Measurements from ENCODE around the gene MAST4. TPM values are rescaled to one million over a fixed set of nuclear protein-coding genes. Genes with fewer than 3 reads are reported as not detected.

MAST4 gene
- polyA plus RNA-seq, 2 donors, result 18.3 to 22.2 TPM

GRCh38 chr5:66701244-66701643 lies 105.1 kb downstream of the MAST4 start:
- H3K9me3 ChIP-seq (ENCODE audit: control insufficient read depth in 2 of 2, insufficient read depth in 1 of 2, low read depth in 1 of 2, low read length in 1 of 2), result no peaks in the 10 kb centered on the region
- no peaks in the 10 kb centered on the region for H3K36me3 ChIP-seq (ENCODE audit: control insufficient read depth in 2 of 2, insufficient read depth in 2 of 2, low read length in 1 of 2)
- no peaks in the 10 kb centered on the region for H3K27me3 ChIP-seq (ENCODE audit: control insufficient read depth in 1 of 2, insufficient read depth in 2 of 2, low read length in 2 of 2)
- H3K27ac ChIP-seq (ENCODE audit: low read depth in 2 of 2, low read length in 1 of 2), result no peak overlapping the region
- H3K4me3 ChIP-seq (ENCODE audit: low read depth in 1 of 2, low read length in 2 of 2), result no peak overlapping the region
- no peaks in the 10 kb centered on the region for H3K4me1 ChIP-seq (ENCODE audit: control insufficient read depth in 2 of 2, insufficient read depth in 2 of 2, low read length in 1 of 2)
- WGBS, 2 donors, result 74 to 81% methylated on average over 1 of the region's 1 CpG

DNA sequence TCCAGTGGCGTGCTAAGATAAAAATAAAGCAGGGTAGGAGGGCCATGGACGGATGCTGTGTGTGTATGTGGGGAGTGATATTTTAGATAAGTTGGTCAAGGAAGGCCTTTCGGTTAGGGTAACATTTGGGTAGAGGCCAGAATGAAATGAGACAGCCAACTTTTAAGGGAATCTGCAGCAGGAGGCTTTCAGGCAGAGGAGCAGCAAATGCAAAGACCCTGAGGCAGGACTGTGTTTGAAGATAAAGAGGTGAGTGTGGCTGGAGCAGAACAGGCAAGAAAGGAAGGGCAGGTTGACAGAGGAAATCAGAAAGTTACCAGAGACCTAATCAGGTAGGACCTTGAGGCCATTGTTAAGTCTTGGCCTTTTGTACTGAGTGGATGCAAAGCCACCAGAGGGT lies 106.2 kb downstream of the MAST4 start:
- no peaks in the 10 kb centered on the region for H3K9me3 ChIP-seq (ENCODE audit: control insufficient read depth in 2 of 2, insufficient read depth in 1 of 2, low read depth in 1 of 2, low read length in 1 of 2)
- H3K4me3 ChIP-seq (ENCODE audit: low read depth in 1 of 2, low read length in 2 of 2), result no peak overlapping the region
- H3K27me3 ChIP-seq (ENCODE audit: control insufficient read depth in 1 of 2, insufficient read depth in 2 of 2, low read length in 2 of 2), result no peaks in the 10 kb centered on the region
- WGBS, 2 donors, result 83 to 91% methylated on average over 3 of the region's 3 CpGs
- H3K36me3 ChIP-seq (ENCODE audit: control insufficient read depth in 2 of 2, insufficient read depth in 2 of 2, low read length in 1 of 2), result no peaks in the 10 kb centered on the region
- no peak overlapping the region for H3K27ac ChIP-seq (ENCODE audit: low read depth in 2 of 2, low read length in 1 of 2)
- no peaks in the 10 kb centered on the region for H3K4me1 ChIP-seq (ENCODE audit: control insufficient read depth in 2 of 2, insufficient read depth in 2 of 2, low read length in 1 of 2)

DNA sequence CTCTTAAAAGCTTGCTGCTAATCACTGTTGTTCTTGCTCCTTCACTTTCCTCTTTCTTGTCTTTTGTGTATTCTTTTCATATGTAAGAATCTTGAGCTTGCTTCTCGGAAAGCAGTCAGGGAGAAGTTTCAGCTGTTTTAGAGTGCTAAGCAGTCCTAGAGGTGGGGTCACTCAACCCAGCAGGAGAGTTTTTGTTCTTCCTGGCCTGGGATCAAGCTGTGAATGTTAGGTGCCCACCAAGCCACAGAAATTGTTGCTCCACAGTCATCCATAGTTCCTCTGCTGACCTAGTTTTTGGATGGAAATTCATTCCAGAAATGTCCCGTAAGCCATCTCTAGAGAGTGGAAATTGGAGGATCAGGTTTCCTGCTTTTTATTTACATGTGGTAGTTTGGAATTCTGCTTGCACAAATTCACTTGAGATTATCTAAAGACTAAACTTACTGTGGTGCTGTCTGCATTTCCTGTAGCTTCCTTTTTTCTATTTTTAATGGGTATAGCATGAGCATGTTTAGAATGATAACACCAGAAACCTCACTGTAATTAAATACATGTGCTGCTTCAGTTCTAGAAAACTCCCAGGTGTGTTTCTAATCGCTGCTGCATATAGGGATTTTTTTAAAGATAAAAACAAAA lies 108.7 kb downstream of the MAST4 start:
- no peak overlapping the region for H3K4me3 ChIP-seq (ENCODE audit: low read depth in 1 of 2, low read length in 2 of 2)
- H3K27ac ChIP-seq (ENCODE audit: low read depth in 2 of 2, low read length in 1 of 2), result no peak overlapping the region
- H3K36me3 ChIP-seq (ENCODE audit: control insufficient read depth in 2 of 2, insufficient read depth in 2 of 2, low read length in 1 of 2), result no peaks in the 10 kb centered on the region
- WGBS, 2 donors, result 31 to 54% methylated on average over 3 of the region's 3 CpGs
- H3K4me1 ChIP-seq (ENCODE audit: control insufficient read depth in 2 of 2, insufficient read depth in 2 of 2, low read length in 1 of 2), result no peaks in the 10 kb centered on the region
- H3K27me3 ChIP-seq (ENCODE audit: control insufficient read depth in 1 of 2, insufficient read depth in 2 of 2, low read length in 2 of 2), result no peaks in the 10 kb centered on the region
- no peaks in the 10 kb centered on the region for H3K9me3 ChIP-seq (ENCODE audit: control insufficient read depth in 2 of 2, insufficient read depth in 1 of 2, low read depth in 1 of 2, low read length in 1 of 2)

DNA sequence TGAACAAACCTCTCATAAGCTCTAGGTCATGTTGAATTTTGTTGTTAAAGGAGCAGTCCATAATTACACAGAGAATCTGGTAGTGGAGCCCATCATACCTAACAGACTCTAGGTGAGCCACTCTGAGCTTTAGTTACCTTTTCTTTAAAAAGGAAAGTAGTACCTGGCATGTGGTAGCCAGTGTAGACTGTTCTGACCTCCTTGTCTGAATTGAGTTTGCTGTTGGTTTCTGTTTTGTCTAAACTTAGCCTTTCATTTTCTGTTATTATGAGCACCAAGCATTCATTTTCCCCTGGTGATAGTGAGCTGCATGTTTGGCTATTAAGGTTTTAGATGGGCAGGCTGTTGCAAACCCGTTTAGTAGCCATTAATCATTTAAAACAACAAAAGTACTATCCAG lies 112.2 kb downstream of the MAST4 start:
- WGBS, 2 donors, result 26 to 27% methylated on average over 1 of the region's 1 CpG
- no peak overlapping the region for H3K4me3 ChIP-seq (ENCODE audit: low read depth in 1 of 2, low read length in 2 of 2)
- no peak overlapping the region for H3K27ac ChIP-seq (ENCODE audit: low read depth in 2 of 2, low read length in 1 of 2)
- H3K4me1 ChIP-seq (ENCODE audit: control insufficient read depth in 2 of 2, insufficient read depth in 2 of 2, low read length in 1 of 2), result no peaks in the 10 kb centered on the region
- no peaks in the 10 kb centered on the region for H3K27me3 ChIP-seq (ENCODE audit: control insufficient read depth in 1 of 2, insufficient read depth in 2 of 2, low read length in 2 of 2)
- H3K9me3 ChIP-seq (ENCODE audit: control insufficient read depth in 2 of 2, insufficient read depth in 1 of 2, low read depth in 1 of 2, low read length in 1 of 2), result no peaks in the 10 kb centered on the region
- no peaks in the 10 kb centered on the region for H3K36me3 ChIP-seq (ENCODE audit: control insufficient read depth in 2 of 2, insufficient read depth in 2 of 2, low read length in 1 of 2)

- Histone ChIP-seq H3K4me3 (ENCODE audit: low read depth in 1 of 2, low read length in 2 of 2) (no peak overlapping the region), H3K36me3 (ENCODE audit: control insufficient read depth in 2 of 2, insufficient read depth in 2 of 2, low read length in 1 of 2) (no peaks in the 10 kb centered on the region), H3K9me3 (ENCODE audit: control insufficient read depth in 2 of 2, insufficient read depth in 1 of 2, low read depth in 1 of 2, low read length in 1 of 2) (no peaks in the 10 kb centered on the region), H3K27ac (ENCODE audit: low read depth in 2 of 2, low read length in 1 of 2) (no peak overlapping the region), H3K4me1 (ENCODE audit: control insufficient read depth in 2 of 2, insufficient read depth in 2 of 2, low read length in 1 of 2) (no peaks in the 10 kb centered on the region), H3K27me3 (ENCODE audit: control insufficient read depth in 1 of 2, insufficient read depth in 2 of 2, low read length in 2 of 2) (no peaks in the 10 kb centered on the region)
- 46 to 70% methylated on average over 5 of the region's 5 CpGs for WGBS, 2 donors
These were observed 114.4 kb downstream of the MAST4 start for GRCh38 chr5:66710557-66711088.

DNA sequence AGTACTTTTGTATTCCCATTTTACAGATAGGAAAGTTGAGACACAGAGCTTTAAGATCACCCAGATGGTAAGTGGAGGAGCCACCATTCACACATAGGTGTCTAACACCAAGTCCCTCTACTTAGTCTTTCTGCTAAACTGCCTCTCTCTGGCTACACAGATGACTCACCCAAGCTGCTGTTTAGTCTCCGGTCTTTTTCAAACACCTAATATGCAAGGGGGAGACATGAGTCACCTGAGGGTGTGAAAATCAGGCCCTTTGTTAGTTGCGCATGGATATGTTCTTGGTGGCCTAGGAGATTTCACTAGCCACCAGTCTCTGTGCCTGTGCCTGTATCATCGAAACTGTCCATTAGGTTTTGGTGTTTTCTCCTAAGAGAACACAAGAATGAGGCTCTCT lies 117.8 kb downstream of the MAST4 start:
- Histone ChIP-seq H3K27ac (ENCODE audit: low read depth in 2 of 2, low read length in 1 of 2) (no peak overlapping the region), H3K4me1 (ENCODE audit: control insufficient read depth in 2 of 2, insufficient read depth in 2 of 2, low read length in 1 of 2) (no peaks in the 10 kb centered on the region), H3K27me3 (ENCODE audit: control insufficient read depth in 1 of 2, insufficient read depth in 2 of 2, low read length in 2 of 2) (no peaks in the 10 kb centered on the region), H3K9me3 (ENCODE audit: control insufficient read depth in 2 of 2, insufficient read depth in 1 of 2, low read depth in 1 of 2, low read length in 1 of 2) (no peaks in the 10 kb centered on the region), H3K4me3 (ENCODE audit: low read depth in 1 of 2, low read length in 2 of 2) (no peak overlapping the region), H3K36me3 (ENCODE audit: control insufficient read depth in 2 of 2, insufficient read depth in 2 of 2, low read length in 1 of 2) (no peaks in the 10 kb centered on the region)
- WGBS, 2 donors, result 56 to 73% methylated on average over 3 of the region's 3 CpGs

DNA sequence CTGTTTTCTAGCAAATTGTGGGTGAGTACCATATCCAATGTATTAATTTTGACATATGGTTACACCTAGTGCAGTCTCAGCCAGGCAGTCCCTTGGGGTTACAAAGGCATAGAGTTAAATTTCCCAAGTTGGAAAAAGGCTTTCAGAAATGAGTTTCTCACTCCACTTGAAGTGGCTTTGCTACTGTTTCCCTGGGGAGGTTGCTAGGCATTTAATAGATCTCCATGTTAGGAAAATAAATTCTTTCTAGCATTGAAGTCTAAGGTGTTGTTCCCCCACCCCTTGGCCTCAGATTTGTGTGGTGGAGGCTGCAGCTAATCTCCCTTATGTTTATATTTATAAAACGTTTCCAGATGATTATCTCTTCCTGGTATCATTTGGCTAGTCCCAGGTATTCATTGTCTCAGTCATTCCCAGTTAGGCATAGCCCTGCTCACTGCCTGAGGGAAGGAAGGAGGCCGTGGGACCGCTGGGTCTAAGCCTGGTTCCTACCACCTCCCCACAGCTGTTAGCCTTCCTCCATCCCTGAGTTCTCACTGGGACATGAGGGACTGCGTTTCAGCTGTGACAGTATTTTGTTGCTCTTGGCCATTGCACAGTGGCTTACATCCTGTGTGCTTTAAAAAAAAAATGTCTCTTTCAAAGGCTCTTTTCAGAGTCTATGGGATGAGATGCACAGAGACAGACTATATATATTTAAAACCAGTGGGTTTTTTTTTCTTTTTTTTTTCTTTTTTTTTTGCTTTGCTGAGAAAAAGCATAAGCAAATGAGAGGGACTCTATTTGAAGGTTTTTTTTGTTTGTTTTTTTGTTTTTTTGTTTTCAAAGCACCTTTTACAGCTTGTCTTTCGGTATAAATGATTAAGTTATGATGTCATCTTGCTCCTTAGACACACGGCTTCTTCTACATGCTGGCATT lies 121.5 kb downstream of the MAST4 start:
- no peak overlapping the region for H3K4me3 ChIP-seq (ENCODE audit: low read depth in 1 of 2, low read length in 2 of 2)
- H3K36me3 ChIP-seq (ENCODE audit: control insufficient read depth in 2 of 2, insufficient read depth in 2 of 2, low read length in 1 of 2), result no peaks in the 10 kb centered on the region
- H3K9me3 ChIP-seq (ENCODE audit: control insufficient read depth in 2 of 2, insufficient read depth in 1 of 2, low read depth in 1 of 2, low read length in 1 of 2), result no peaks in the 10 kb centered on the region
- no peaks in the 10 kb centered on the region for H3K27me3 ChIP-seq (ENCODE audit: control insufficient read depth in 1 of 2, insufficient read depth in 2 of 2, low read length in 2 of 2)
- no peaks in the 10 kb centered on the region for H3K4me1 ChIP-seq (ENCODE audit: control insufficient read depth in 2 of 2, insufficient read depth in 2 of 2, low read length in 1 of 2)
- no peak overlapping the region for H3K27ac ChIP-seq (ENCODE audit: low read depth in 2 of 2, low read length in 1 of 2)
- WGBS, 2 donors, result 47 to 51% methylated on average over 6 of the region's 6 CpGs

DNA sequence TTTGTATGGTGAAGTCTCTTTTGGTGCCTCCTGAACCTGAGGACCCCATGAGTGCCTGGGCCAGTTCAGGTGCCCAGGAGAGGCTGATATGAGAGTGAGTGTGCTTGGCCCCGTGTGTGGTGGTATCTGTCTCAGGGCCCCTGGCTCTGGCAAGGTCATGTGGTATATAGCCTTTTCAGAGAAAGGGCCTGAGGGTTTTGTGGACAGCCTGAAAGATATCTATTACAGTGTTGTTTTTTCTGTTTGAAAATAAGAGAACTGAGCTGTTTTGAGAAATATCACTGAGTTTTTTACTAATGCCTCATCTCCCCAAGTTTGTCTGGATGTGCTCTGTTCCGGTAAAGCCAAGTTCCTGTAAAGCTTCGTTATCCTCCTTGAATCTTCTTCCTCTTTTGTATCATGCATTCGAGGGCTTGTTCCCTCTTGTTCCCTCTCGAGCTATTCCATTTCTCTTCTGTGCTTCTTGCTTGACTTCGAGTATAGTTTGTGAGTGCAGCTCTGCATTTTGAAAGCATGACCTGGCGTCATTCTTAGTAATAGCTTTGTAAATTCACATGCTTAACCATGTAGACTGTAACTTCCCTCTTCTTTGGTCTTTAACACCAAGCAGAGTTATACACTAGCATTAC lies 122.3 kb downstream of the MAST4 start:
- H3K36me3 ChIP-seq (ENCODE audit: control insufficient read depth in 2 of 2, insufficient read depth in 2 of 2, low read length in 1 of 2), result no peaks in the 10 kb centered on the region
- H3K4me3 ChIP-seq (ENCODE audit: low read depth in 1 of 2, low read length in 2 of 2), result no peak overlapping the region
- no peak overlapping the region for H3K27ac ChIP-seq (ENCODE audit: low read depth in 2 of 2, low read length in 1 of 2)
- WGBS, 2 donors, result 68 to 71% methylated on average over 7 of the region's 7 CpGs
- H3K9me3 ChIP-seq (ENCODE audit: control insufficient read depth in 2 of 2, insufficient read depth in 1 of 2, low read depth in 1 of 2, low read length in 1 of 2), result no peaks in the 10 kb centered on the region
- no peaks in the 10 kb centered on the region for H3K27me3 ChIP-seq (ENCODE audit: control insufficient read depth in 1 of 2, insufficient read depth in 2 of 2, low read length in 2 of 2)
- no peaks in the 10 kb centered on the region for H3K4me1 ChIP-seq (ENCODE audit: control insufficient read depth in 2 of 2, insufficient read depth in 2 of 2, low read length in 1 of 2)

GRCh38 chr5:66720780-66721179 lies 124.6 kb downstream of the MAST4 start:
- no peaks in the 10 kb centered on the region for H3K9me3 ChIP-seq (ENCODE audit: control insufficient read depth in 2 of 2, insufficient read depth in 1 of 2, low read depth in 1 of 2, low read length in 1 of 2)
- no peaks in the 10 kb centered on the region for H3K27me3 ChIP-seq (ENCODE audit: control insufficient read depth in 1 of 2, insufficient read depth in 2 of 2, low read length in 2 of 2)
- no peaks in the 10 kb centered on the region for H3K36me3 ChIP-seq (ENCODE audit: control insufficient read depth in 2 of 2, insufficient read depth in 2 of 2, low read length in 1 of 2)
- no peaks in the 10 kb centered on the region for H3K4me1 ChIP-seq (ENCODE audit: control insufficient read depth in 2 of 2, insufficient read depth in 2 of 2, low read length in 1 of 2)
- no peak overlapping the region for H3K4me3 ChIP-seq (ENCODE audit: low read depth in 1 of 2, low read length in 2 of 2)
- 68 to 83% methylated on average over 5 of the region's 5 CpGs for whole genome bisulfite sequencing, 2 donors
- no peak overlapping the region for H3K27ac ChIP-seq (ENCODE audit: low read depth in 2 of 2, low read length in 1 of 2)

Data from esophagus (tissue), 2 donors.